ENCODE measurements around the gene HKDC1. TPM values are rescaled to one million over a fixed set of nuclear protein-coding genes. Genes with fewer than 3 reads are reported as not detected.

Gene HKDC1
- polyA plus RNA-seq, 1 of the 3 experiments (the other 2 are of a cell fraction), result 0.10 TPM

GRCh38 chr10:69248117-69248730 is 28.1 kb downstream of the HKDC1 start:
- H3K4me2 ChIP-seq, result no peak overlapping the region

DNA sequence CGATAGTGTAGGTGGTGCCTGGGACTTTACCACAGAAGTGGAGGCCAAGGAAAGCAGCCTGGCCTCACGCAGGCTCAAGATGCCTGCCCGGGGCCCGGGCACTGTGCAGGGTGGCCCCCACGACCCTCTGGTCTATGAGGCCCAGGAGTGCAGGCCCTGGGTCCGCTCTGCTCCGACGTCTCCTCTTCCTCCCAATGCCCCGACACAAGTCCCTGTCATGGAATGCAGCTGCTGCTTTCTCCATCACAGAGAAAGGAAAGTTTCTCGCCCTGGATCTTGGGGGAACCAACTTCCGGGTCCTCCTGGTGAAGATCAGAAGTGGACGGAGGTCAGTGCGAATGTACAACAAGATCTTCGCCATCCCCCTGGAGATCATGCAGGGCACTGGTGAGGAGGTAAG is 29.9 kb downstream of the HKDC1 start:
- 95% methylated on average over 7 of the region's 14 CpGs for WGBS (ENCODE audit: low lambda C conversion rate)
- ChIA-PET POLR2A (no interaction called here), CTCF (no interaction called here)
- no peak for TF ChIP-seq YY1 (IDR thresholded peaks at IDR 0.05; ENCODE audit: low read depth)
- no peak for TF ChIP-seq FOSL2 (IDR thresholded peaks at IDR 0.05; ENCODE audit: borderline replicate concordance, low read depth)
- TF ChIP-seq SIN3A (IDR thresholded peaks at IDR 0.05; ENCODE audit: borderline replicate concordance, low read depth, low read length), result no peak
- TF ChIP-seq, protein P1, sequence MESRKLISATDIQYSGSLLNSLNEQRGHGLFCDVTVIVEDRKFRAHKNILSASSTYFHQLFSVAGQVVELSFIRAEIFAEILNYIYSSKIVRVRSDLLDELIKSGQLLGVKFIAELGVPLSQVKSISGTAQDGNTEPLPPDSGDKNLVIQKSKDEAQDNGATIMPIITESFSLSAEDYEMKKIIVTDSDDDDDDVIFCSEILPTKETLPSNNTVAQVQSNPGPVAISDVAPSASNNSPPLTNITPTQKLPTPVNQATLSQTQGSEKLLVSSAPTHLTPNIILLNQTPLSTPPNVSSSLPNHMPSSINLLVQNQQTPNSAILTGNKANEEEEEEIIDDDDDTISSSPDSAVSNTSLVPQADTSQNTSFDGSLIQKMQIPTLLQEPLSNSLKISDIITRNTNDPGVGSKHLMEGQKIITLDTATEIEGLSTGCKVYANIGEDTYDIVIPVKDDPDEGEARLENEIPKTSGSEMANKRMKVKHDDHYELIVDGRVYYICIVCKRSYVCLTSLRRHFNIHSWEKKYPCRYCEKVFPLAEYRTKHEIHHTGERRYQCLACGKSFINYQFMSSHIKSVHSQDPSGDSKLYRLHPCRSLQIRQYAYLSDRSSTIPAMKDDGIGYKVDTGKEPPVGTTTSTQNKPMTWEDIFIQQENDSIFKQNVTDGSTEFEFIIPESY (IDR thresholded peaks at IDR 0.05; ENCODE audit: borderline replicate concordance, low read depth), result no peak
- no peak for TF ChIP-seq RXRA (IDR thresholded peaks at IDR 0.05; ENCODE audit: borderline replicate concordance, low read depth)
- TF ChIP-seq TAF1 (IDR thresholded peaks at IDR 0.05; ENCODE audit: borderline replicate concordance, low read depth, low read length), result no peak
- no peak for TF ChIP-seq PBX3 (IDR thresholded peaks at IDR 0.05)
- no peak for TF ChIP-seq CHD2 (IDR thresholded peaks at IDR 0.05; ENCODE audit: low read length, partially characterized antibody)
- no peak for TF ChIP-seq SMC3 (IDR thresholded peaks at IDR 0.05; ENCODE audit: low read depth, low read length)
- no peak for TF ChIP-seq IRF3 (IDR thresholded peaks at IDR 0.05; ENCODE audit: low read depth, low read length)
- TF ChIP-seq, protein P2, sequence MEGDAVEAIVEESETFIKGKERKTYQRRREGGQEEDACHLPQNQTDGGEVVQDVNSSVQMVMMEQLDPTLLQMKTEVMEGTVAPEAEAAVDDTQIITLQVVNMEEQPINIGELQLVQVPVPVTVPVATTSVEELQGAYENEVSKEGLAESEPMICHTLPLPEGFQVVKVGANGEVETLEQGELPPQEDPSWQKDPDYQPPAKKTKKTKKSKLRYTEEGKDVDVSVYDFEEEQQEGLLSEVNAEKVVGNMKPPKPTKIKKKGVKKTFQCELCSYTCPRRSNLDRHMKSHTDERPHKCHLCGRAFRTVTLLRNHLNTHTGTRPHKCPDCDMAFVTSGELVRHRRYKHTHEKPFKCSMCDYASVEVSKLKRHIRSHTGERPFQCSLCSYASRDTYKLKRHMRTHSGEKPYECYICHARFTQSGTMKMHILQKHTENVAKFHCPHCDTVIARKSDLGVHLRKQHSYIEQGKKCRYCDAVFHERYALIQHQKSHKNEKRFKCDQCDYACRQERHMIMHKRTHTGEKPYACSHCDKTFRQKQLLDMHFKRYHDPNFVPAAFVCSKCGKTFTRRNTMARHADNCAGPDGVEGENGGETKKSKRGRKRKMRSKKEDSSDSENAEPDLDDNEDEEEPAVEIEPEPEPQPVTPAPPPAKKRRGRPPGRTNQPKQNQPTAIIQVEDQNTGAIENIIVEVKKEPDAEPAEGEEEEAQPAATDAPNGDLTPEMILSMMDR (IDR thresholded peaks at IDR 0.05), result no peak

More at GRCh38 chr10:69248117-69248730, 28.1 kb downstream of the HKDC1 start:
- Histone ChIP-seq H3K4me3 (ENCODE audit: low read depth in 2 of 2, low read length in 1 of 2) (no peak overlapping the region), H3K36me3 (replicated peaks in 1 of 2; ENCODE audit: control insufficient read depth in 1 of 2, insufficient read depth in 2 of 2, low read length in 1 of 2) (no peaks in the 10 kb centered on the region), H3K79me2 (ENCODE audit: insufficient read depth) (no peaks in the 10 kb centered on the region), H3K9me3 (no peaks in the 10 kb centered on the region), H3K9ac (no peak overlapping the region), H2AFZ (ENCODE audit: low read depth) (no peak overlapping the region), H3K27me3 (ENCODE audit: insufficient read depth) (no peaks in the 10 kb centered on the region), H4K20me1 (ENCODE audit: insufficient read depth) (no peaks in the 10 kb centered on the region), H3K4me1 (ENCODE audit: control insufficient read depth in 1 of 2, insufficient read depth in 2 of 2, low read depth in 1 of 2, low read length in 1 of 2) (peaks cover 0 to 2% of the 10 kb centered on the region in 2 experiments; a peak in 1 of 4 replicates), H3K9me2 (no peaks in the 10 kb centered on the region), H3K27ac (ENCODE audit: low read depth in 2 of 2, low read length in 1 of 2) (no peak overlapping the region), H3F3A (replicated peaks; ENCODE audit: insufficient read depth) (no peaks in the 10 kb centered on the region)
- CTCF ChIA-PET, result interaction anchor here (1.3 kb wide), 1 partner anchor 145 kb away, joined by 5 read pairs; no protein-coding TSS in a partner anchor
- POLR2A ChIA-PET, result no interaction called here
- TF ChIP-seq RFX5 (IDR thresholded peaks at IDR 0.05; ENCODE audit: low read length), result no peak
- no peak for TF ChIP-seq RAD21 (IDR thresholded peaks at IDR 0.05; ENCODE audit: low read length)
- no peak for TF ChIP-seq GABPA (IDR thresholded peaks at IDR 0.05; ENCODE audit: low read depth)
- no peak for TF ChIP-seq NFIC (IDR thresholded peaks at IDR 0.05; ENCODE audit: borderline replicate concordance)
- TF ChIP-seq EZH2phosphoT487 (IDR thresholded peaks at IDR 0.05; ENCODE audit: borderline replicate concordance, low read depth), result no peak
- TF ChIP-seq FOXM1 (IDR thresholded peaks at IDR 0.05; ENCODE audit: low read depth), result no peak
- TF ChIP-seq, protein P1 (IDR thresholded peaks at IDR 0.05; ENCODE audit: borderline replicate concordance, low read depth), result no peak
- TF ChIP-seq POLR2AphosphoS5 (IDR thresholded peaks at IDR 0.05; ENCODE audit: low read depth, low read length), result no peak
- no peak for TF ChIP-seq MEF2A (IDR thresholded peaks at IDR 0.05; ENCODE audit: borderline replicate concordance, low read depth)
- TF ChIP-seq GATA2 (CRISPR knock-in tag; IDR thresholded peaks at IDR 0.05), result no peak
- no peak for TF ChIP-seq TEAD4 (IDR thresholded peaks at IDR 0.05; ENCODE audit: borderline replicate concordance, insufficient read depth)
- TF ChIP-seq YY1 (IDR thresholded peaks at IDR 0.05; ENCODE audit: low read depth), result no peak
- TF ChIP-seq MAX (IDR thresholded peaks at IDR 0.05; ENCODE audit: low read depth), result no peak
- DNase-seq, result no peak
- 91% methylated on average over 19 of the region's 24 CpGs for WGBS (ENCODE audit: low lambda C conversion rate)

More for the DNA sequence above, 29.9 kb downstream of the HKDC1 start:
- Histone ChIP-seq H3K9me3 (no peaks in the 10 kb centered on the region), H3K79me2 (ENCODE audit: insufficient read depth) (no peaks in the 10 kb centered on the region), H4K20me1 (ENCODE audit: insufficient read depth) (no peaks in the 10 kb centered on the region), H3K27me3 (ENCODE audit: insufficient read depth) (no peaks in the 10 kb centered on the region), H3K9ac (no peak overlapping the region), H3K27ac (ENCODE audit: low read depth in 2 of 2, low read length in 1 of 2) (no peak overlapping the region), H3K4me2 (no peak overlapping the region), H3K36me3 (replicated peaks in 1 of 2; ENCODE audit: control insufficient read depth in 1 of 2, insufficient read depth in 2 of 2, low read length in 1 of 2) (no peaks in the 10 kb centered on the region), H3K4me1 (ENCODE audit: control insufficient read depth in 1 of 2, insufficient read depth in 2 of 2, low read depth in 1 of 2, low read length in 1 of 2) (peaks cover 0 to 7% of the 10 kb centered on the region in 2 experiments; a peak in 1 of 4 replicates), H2AFZ (ENCODE audit: low read depth) (no peak overlapping the region), H3K4me3 (ENCODE audit: low read depth in 2 of 2, low read length in 1 of 2) (no peak overlapping the region), H3K9me2 (no peaks in the 10 kb centered on the region), H3F3A (replicated peaks; ENCODE audit: insufficient read depth) (no peaks in the 10 kb centered on the region)
- no peak for DNase-seq

Measured in SK-N-SH (cell line).